Astrocyte (in vitro differentiated cells and primary cell): ENCODE measurements around the gene CHMP2A.

Experiments
- CTCF ChIP-seq: IDR thresholded peaks from 2 replicates; pipeline ENCODE4 v1.5.1; 2011; ENCODE audit warnings: low read depth, mild to moderate bottlenecking, inconsistent platforms, low read length, moderate library complexity; ENCODE audit not compliant: insufficient read depth
- EZH2 ChIP-seq: IDR thresholded peaks from 2 replicates; pipeline ENCODE4 v1.6.1; 2012; ENCODE audit warnings: mild to moderate bottlenecking, low read length, inconsistent platforms; ENCODE audit not compliant: insufficient read depth

DNA sequence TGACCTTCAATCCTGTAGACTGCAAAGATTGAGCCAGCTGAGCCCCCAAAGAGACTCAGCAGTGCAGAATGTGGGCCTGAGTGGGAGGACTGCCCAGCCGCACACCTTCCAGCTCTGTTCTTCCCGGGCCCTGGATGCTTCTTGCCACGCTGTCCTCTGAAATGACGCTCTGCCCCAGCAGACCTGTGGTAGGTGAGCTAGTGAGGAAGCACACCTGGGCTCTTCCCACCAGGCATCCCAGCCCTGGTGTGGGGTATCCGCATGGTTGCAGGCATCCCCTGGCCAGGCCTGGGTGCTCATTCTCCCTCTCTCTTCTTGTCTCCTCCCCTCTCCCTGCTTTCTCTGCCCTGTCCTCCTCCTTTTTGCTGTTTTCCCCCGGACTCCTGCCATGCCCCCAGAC lies 28.1 kb upstream of the CHMP2A start:
- TF ChIP-seq EZH2 (no peak), CTCF (no peak)
